DOHH2 (cell line): ENCODE data around the gene SHROOM3.

Experiments
- H3F3A ChIP-seq: fragments of 200-600 bp; sonication (generic), shearing (Covaris generic); 2 replicates; pipeline ENCODE4 v1.6.0; 2016; ENCODE audit warnings: antibody characterized with exemption, mild to moderate bottlenecking; ENCODE audit not compliant: control insufficient read depth, insufficient read depth
- H3K27ac ChIP-seq: fragments of 200-600 bp; sonication (generic); 2 replicates; pipeline ENCODE4 v1.5.1; 2014; ENCODE audit warnings: low read depth, mild to moderate bottlenecking, low read length, moderate library complexity
- H3K27me3 ChIP-seq: fragments of 200-600 bp; sonication (generic); 2 replicates; pipeline ENCODE4 v1.6.1; 2014; ENCODE audit warnings: mild to moderate bottlenecking, low read length, mixed read lengths; ENCODE audit not compliant: control insufficient read depth
- H3K36me3 ChIP-seq: fragments of 200-600 bp; sonication (generic); 2 replicates; pipeline ENCODE4 v1.6.1; 2014; ENCODE audit warnings: mild to moderate bottlenecking, low read length, moderate library complexity, mixed read lengths; ENCODE audit not compliant: control insufficient read depth
- H3K4me1 ChIP-seq: fragments of 200-600 bp; sonication (generic); 2 replicates; pipeline ENCODE4 v1.6.1; 2014; ENCODE audit warnings: mild to moderate bottlenecking, low read length, mixed read lengths; ENCODE audit not compliant: control insufficient read depth
- H3K4me2 ChIP-seq: fragments of 200-600 bp; sonication (generic); 2 replicates; pipeline ENCODE4 v1.6.0; 2014; ENCODE audit warnings: mild to moderate bottlenecking, low read length, moderate library complexity
- H3K4me3 ChIP-seq: fragments of 200-600 bp; sonication (generic); 2 replicates; pipeline ENCODE4 v1.5.1; 2014; ENCODE audit warnings: mild to moderate bottlenecking, low read length, mixed read lengths
- H3K79me2 ChIP-seq: fragments of 200-600 bp; sonication (generic); 2 replicates; pipeline ENCODE4 v1.6.1; 2014; ENCODE audit warnings: mild to moderate bottlenecking, low read length, mixed read lengths; ENCODE audit not compliant: control insufficient read depth
- H3K9me2 ChIP-seq: fragments of 200-600 bp; sonication (generic); replicated peaks from 2 replicates; pipeline ENCODE4 v1.6.1; 2014; ENCODE audit warnings: mild to moderate bottlenecking, low read length, mixed read lengths; ENCODE audit not compliant: control insufficient read depth
- H3K9me3 ChIP-seq: fragments of 200-600 bp; sonication (generic); 2 replicates; pipeline ENCODE4 v1.6.1; 2014; ENCODE audit warnings: antibody characterized with exemption, low read length, mixed read lengths; ENCODE audit not compliant: control insufficient read depth, insufficient read depth
- H4K20me1 ChIP-seq: fragments of 200-600 bp; sonication (generic); 2 replicates; pipeline ENCODE4 v1.6.0; 2014; ENCODE audit warnings: low read depth, mild to moderate bottlenecking, antibody characterized with exemption, low read length, moderate library complexity; ENCODE audit not compliant: control insufficient read depth, insufficient read depth
- EZH2phosphoT487 ChIP-seq: fragments of 200-600 bp; sonication (generic); IDR thresholded peaks from 2 replicates; pipeline ENCODE4 v1.6.1; 2017; ENCODE audit warnings: borderline replicate concordance, mild to moderate bottlenecking, antibody characterized with exemption, low read length, moderate library complexity, mixed read lengths
- TF ChIP-seq, protein P1 (sequence below): fragments of 200-600 bp; sonication (generic); IDR thresholded peaks from one replicate; pipeline ENCODE4 v1.5.1; 2014; ENCODE audit warnings: antibody characterized with exemption, mild to moderate bottlenecking, low read depth, low read length; ENCODE audit not compliant: poor library complexity, severe bottlenecking

SHROOM3 gene

DNA sequence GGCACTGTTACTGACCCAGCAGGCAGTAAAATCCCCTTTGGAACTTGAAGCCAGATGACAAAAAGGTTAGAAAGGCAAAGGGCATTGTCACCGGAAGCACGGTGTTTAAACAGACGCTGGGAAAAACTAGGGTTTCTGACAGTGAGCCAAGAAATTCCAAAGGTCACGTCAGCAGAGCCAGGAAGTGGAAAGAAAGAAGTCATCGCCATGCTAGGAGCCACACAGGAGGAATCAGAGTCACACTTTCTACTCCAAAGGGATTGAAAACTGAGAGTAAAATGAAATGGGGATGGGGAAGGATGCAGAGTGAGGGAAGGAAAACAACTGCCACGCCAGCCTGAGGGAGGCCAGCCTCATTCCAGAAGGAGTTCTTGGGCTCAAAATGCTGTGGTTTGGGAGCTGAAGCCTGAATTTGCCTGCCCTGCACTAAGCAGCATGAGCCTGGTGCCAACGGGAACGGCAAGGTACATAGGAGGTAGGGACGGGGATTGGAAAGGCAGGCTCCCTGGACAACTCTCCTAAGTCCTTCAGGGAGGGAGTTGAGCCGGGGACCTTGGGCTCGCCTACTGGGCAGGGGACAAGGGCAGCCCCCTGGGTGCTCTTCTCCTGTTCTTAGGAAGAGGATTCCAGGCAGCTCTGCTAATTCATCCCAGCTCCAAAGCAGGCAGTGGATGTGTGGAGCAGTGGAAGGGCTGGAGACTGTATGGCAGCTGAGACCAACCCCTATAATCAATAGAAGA is 396.1 kb downstream of the SHROOM3 start:
- Histone ChIP-seq H3K9me3 (no peaks in the 10 kb centered on the region), H3K4me3 (no peak overlapping the region), H3K9me2 (no peaks in the 10 kb centered on the region), H3K4me2 (no peak overlapping the region), H3K79me2 (no peaks in the 10 kb centered on the region), H3K36me3 (no peaks in the 10 kb centered on the region), H3K27me3 (no peaks in the 10 kb centered on the region), H3K27ac (no peak overlapping the region), H4K20me1 (no peaks in the 10 kb centered on the region), H3K4me1 (no peaks in the 10 kb centered on the region), H3F3A (no peaks in the 10 kb centered on the region)
- TF ChIP-seq, protein P1, sequence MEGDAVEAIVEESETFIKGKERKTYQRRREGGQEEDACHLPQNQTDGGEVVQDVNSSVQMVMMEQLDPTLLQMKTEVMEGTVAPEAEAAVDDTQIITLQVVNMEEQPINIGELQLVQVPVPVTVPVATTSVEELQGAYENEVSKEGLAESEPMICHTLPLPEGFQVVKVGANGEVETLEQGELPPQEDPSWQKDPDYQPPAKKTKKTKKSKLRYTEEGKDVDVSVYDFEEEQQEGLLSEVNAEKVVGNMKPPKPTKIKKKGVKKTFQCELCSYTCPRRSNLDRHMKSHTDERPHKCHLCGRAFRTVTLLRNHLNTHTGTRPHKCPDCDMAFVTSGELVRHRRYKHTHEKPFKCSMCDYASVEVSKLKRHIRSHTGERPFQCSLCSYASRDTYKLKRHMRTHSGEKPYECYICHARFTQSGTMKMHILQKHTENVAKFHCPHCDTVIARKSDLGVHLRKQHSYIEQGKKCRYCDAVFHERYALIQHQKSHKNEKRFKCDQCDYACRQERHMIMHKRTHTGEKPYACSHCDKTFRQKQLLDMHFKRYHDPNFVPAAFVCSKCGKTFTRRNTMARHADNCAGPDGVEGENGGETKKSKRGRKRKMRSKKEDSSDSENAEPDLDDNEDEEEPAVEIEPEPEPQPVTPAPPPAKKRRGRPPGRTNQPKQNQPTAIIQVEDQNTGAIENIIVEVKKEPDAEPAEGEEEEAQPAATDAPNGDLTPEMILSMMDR = no peak
- TF ChIP-seq EZH2phosphoT487 = no peak

DNA sequence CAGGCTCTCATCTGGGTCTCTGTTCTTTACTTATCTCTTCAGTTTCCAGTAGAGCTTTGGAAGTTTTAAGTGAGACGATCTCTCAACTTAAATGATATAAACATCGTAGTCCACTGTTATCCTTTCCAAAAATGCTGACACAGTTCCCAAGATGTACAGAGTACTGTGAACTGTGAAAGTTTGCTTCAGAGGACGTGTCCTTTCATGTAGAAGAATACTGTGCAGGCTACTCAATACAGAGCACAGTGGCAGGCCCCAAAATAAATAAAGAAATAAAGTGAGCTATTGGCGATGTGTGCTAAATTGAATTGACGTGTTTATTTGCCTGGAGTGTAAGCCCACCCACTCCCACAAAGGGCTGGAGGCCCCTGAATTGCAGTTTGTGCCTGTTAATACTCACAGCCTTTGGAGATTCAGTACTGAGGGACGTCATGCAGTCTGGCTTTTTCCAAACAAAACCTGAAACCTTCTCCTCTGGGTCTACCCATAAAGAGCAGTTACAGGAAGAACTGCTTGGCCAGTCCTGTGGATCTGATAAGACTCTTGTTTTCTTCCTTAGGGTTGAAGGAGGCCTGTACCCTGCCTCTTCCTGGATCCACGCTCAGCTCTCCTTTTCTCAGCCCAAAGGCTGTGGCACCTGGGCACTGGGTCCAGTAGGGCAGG is 396.8 kb downstream of the SHROOM3 start:
- H3K27ac ChIP-seq = no peak overlapping the region
- no peaks in the 10 kb centered on the region for H3K79me2 ChIP-seq
- H3K9me3 ChIP-seq = no peaks in the 10 kb centered on the region
- no peak overlapping the region for H3K4me3 ChIP-seq
- H3K4me2 ChIP-seq = no peak overlapping the region
- no peaks in the 10 kb centered on the region for H3K9me2 ChIP-seq
- H3K4me1 ChIP-seq = no peaks in the 10 kb centered on the region
- H4K20me1 ChIP-seq = no peaks in the 10 kb centered on the region
- no peaks in the 10 kb centered on the region for H3K27me3 ChIP-seq
- no peaks in the 10 kb centered on the region for H3F3A ChIP-seq
- no peak for TF ChIP-seq EZH2phosphoT487
- TF ChIP-seq, protein P1 = no peak
- H3K36me3 ChIP-seq = no peaks in the 10 kb centered on the region
